MM.1S (cell line): ENCODE data around the gene SNTG2.

Experiments used
- EZH2 ChIP-seq: fragments of 300-600 bp; sonication (generic); optimal IDR thresholded peaks from 2 replicates; pipeline ENCODE3; 2017; ENCODE audit warnings: low read depth, mild to moderate bottlenecking, antibody characterized with exemption, low read length, mixed read lengths
- TF ChIP-seq, protein P1 (sequence below): fragments of 300-600 bp; sonication (generic); IDR thresholded peaks from 2 replicates; pipeline ENCODE4 v1.5.1; 2016; ENCODE audit warnings: antibody characterized with exemption, low read length, mixed read lengths

DNA sequence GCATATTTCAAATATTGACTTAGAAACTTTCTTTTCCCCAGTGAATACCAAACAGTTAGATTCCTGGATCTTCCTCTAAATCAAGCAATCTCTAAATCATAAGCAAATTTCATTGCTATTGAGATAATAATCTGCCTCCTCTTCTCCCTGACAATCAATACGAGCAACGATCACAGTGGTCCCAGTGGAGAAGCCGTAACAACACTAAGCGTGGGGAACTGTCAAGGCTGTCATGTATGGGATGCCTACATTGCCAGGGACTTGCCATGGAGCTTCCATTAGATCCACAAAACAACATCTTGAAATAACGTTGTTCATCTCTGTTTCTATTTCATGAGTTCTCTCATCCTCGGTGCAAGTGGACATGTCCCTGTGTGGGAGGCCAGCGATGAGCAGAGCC lies 61.3 kb downstream of the SNTG2 start:
- TF ChIP-seq EZH2: no peak
- TF ChIP-seq, protein P1, sequence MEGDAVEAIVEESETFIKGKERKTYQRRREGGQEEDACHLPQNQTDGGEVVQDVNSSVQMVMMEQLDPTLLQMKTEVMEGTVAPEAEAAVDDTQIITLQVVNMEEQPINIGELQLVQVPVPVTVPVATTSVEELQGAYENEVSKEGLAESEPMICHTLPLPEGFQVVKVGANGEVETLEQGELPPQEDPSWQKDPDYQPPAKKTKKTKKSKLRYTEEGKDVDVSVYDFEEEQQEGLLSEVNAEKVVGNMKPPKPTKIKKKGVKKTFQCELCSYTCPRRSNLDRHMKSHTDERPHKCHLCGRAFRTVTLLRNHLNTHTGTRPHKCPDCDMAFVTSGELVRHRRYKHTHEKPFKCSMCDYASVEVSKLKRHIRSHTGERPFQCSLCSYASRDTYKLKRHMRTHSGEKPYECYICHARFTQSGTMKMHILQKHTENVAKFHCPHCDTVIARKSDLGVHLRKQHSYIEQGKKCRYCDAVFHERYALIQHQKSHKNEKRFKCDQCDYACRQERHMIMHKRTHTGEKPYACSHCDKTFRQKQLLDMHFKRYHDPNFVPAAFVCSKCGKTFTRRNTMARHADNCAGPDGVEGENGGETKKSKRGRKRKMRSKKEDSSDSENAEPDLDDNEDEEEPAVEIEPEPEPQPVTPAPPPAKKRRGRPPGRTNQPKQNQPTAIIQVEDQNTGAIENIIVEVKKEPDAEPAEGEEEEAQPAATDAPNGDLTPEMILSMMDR: no peak
